Heart right ventricle (tissue), 16 donors: ENCODE measurements around the gene PIK3R2. TPM values are rescaled to one million over a fixed set of nuclear protein-coding genes. Genes with fewer than 3 reads are reported as not detected.

Experiments used
- ATAC-seq, 8 donors: fragments of 200-7000 bp; cut with Tn5 transposase; one replicate each; pipeline ENCODE4 v1.9.1; 2020; ENCODE audit warnings: mild to moderate bottlenecking in 8 of 8, moderate library complexity in 8 of 8, moderate number of reproducible peaks in 1 of 8
- DNase-seq, 2 donors: peaks; one replicate each; pipeline ENCODE4 v3.0.0-alpha.2; 2020
- H3K27ac ChIP-seq, 10 donors: fragments of 200-600 bp; sonication (generic) in 2 of 10; one replicate each; pipeline versions ENCODE4 v1.5.0 to v1.8.0; 2020 to 2022; ENCODE audit warnings: mild to moderate bottlenecking in 3 of 10
- H3K27me3 ChIP-seq, 7 donors: fragments of 200-600 bp; one replicate each; pipeline ENCODE4 v1.8.0; 2021 to 2022; ENCODE audit warnings: mild to moderate bottlenecking in 2 of 7
- H3K36me3 ChIP-seq, 9 donors: fragments of 200-600 bp; sonication (generic) in 1 of 9; one replicate each; pipeline versions ENCODE4 v1.5.0 to v1.8.0; 2020 to 2022; ENCODE audit warnings: mild to moderate bottlenecking in 2 of 9
- H3K4me1 ChIP-seq, 9 donors: fragments of 200-600 bp; sonication (generic) in 1 of 9; one replicate each; pipeline versions ENCODE4 v1.5.0 to v1.8.0; 2020 to 2022; ENCODE audit warnings: mild to moderate bottlenecking in 4 of 9
- H3K4me3 ChIP-seq, 10 donors: fragments of 200-600 bp; sonication (generic) in 2 of 10; one replicate each; pipeline versions ENCODE4 v1.5.0 to v1.8.0; 2020 to 2022; ENCODE audit warnings: mild to moderate bottlenecking in 7 of 10, moderate library complexity in 2 of 10
- H3K9me3 ChIP-seq, 11 donors: fragments of 200-600 bp in 10 of 11; sonication (generic) in 2 of 11; one replicate each; pipeline versions ENCODE4 v1.5.0 to v1.8.0; 2013 to 2022; ENCODE audit warnings: mild to moderate bottlenecking in 2 of 11, control low read depth in 1 of 11, moderate library complexity in 1 of 11
- CTCF ChIP-seq, 9 donors: fragments of 200-600 bp; sonication (generic) in 2 of 9; IDR thresholded peaks; one replicate each; pipeline versions ENCODE4 v1.5.0 to v1.8.0; 2021 to 2022; ENCODE audit warnings: antibody characterized with exemption in 9 of 9, mild to moderate bottlenecking in 5 of 9, moderate library complexity in 1 of 9
- WGBS, 2 donors: extraction: QIAGEN DNeasy Blood & Tissue Kit; methylation state at CpG; one replicate each; pipeline ENCODE4 v1.1.7; 2013; ENCODE audit warnings: inconsistent platforms in 1 of 2; 5-methylcytosine and 5-hydroxymethylcytosine counted together
- intact Hi-C, 10 donors: fragments of 100-400 bp; cut with DNase I; formaldehyde crosslinking; loops; one replicate each; pipeline versions ENCODE4 v1.11.1 to v1.14.2; 2022
- polyA plus RNA-seq, 2 donors: library from polyadenylated mRNA; stranded (reverse); fragments of 200-250 nt; gene quantifications; one replicate each; pipeline ENCODE4 v1.2.3, GENCODE V29; 2013
- total RNA-seq, 10 donors: library from RNA; stranded (reverse); fragmentation: NEBNext Ultra II Directional in 3 of 10; extraction: Animal tissue kit (Norgen Biotek cat#: 25700) in 3 of 10; gene quantifications; one replicate each; pipeline versions ENCODE4 v1.2.1 to v1.2.4, GENCODE V29; 2021 to 2023
- donor health status: Arrhythmogenic right ventricular cardiomyopathy.
- donor health status: ischemic (EF 13 %, LVEDD 7.1; RV severe dilation, severe dysfunction).
- donor health status: healthy with polysubstance abuse.
- donor health status: DM: no; HTN: yes; CAD: no.
- donor health status: DM: no; HTN: no; CAD: no.
- donor health status: ischemic (EF 25% LVEDD 6.9; RV normal size, moderate dysfunction).
- donor health status: ischemic (EF 25% LVEDD 5.7; RV mildly dilated, moderate dysfunction).
- donor health status: healthy.
- donor health status: DM: yes; HTN: yes; CAD: no.
- donor health status: Ischemic cardiomyopathy.
- donor health status: ischemic (EF 35%, LVEDD 5.7; RV mildly dilated, moderate dysfunction).
- donor health status: nonischemic (EF 11% LVEDD 7.7; RV severe dilation, severe dysfunction).
- donor health status: DM: yes; HTN: yes; CAD: no.
- donor health status: PGD.
- donor health status: ischemic (EF 29% LVEDD 5.4; RV normal size, mild dysfunction).
- donor health status: nonischemic (EF 23%, LVEDD 6.1; RV moderate dilation, normal function).

Gene PIK3R2
- total and polyA plus RNA-seq, 12 donors, result 2.3 to 29.1 (median 21.7) TPM

DNA sequence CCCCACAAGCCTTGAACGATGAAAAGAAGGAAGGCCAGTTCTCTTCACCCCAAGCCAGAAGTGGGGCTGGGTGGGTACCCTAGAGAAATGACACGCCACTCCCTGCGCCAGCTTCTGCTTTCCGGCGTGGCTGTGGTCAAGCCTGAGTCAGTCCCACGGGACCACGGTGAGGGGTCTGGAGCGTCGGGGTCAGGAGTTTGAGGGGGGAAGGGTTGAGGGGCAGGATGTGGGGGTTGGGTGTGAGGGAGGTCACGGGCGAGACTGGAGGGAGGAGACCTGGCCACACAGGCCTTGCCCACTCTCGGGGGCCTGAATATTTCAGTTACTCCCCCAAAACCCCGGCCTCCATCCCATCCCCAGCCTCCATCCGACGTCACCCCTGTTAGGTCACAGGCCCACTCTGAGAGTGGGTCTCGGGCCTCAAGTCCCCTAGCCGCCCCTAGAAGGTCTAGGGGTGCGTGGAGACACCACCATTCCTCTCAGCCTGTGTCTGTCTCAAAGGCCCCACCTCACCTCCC, 20.1 kb downstream of the PIK3R2 start:
- H3K9me3 ChIP-seq, result no peaks in the 10 kb centered on the region
- whole genome bisulfite sequencing, 2 donors, result 49 to 58% methylated on average over 18 of the region's 18 CpGs
- H3K4me3 ChIP-seq, result peak overlapping the region in 9 of 10 donors; percentile 52 to 91 (median 72)
- no peaks in the 10 kb centered on the region for H3K27me3 ChIP-seq
- no peak for TF ChIP-seq CTCF (IDR thresholded peaks at IDR 0.05)
- ATAC-seq, result peak; percentile 23 to 52 (median 32)
- peak overlapping the region in 9 of 10 donors; percentile 5 to 96 (median 66) for H3K27ac ChIP-seq
- peaks cover 0 to 46% (median 5%) of the 10 kb centered on the region in 9 donors for H3K36me3 ChIP-seq
- no peak for DNase-seq
- intact Hi-C loops, result no loop called here
- peaks cover 0 to 86% (median 19%) of the 10 kb centered on the region in 9 donors for H3K4me1 ChIP-seq

DNA sequence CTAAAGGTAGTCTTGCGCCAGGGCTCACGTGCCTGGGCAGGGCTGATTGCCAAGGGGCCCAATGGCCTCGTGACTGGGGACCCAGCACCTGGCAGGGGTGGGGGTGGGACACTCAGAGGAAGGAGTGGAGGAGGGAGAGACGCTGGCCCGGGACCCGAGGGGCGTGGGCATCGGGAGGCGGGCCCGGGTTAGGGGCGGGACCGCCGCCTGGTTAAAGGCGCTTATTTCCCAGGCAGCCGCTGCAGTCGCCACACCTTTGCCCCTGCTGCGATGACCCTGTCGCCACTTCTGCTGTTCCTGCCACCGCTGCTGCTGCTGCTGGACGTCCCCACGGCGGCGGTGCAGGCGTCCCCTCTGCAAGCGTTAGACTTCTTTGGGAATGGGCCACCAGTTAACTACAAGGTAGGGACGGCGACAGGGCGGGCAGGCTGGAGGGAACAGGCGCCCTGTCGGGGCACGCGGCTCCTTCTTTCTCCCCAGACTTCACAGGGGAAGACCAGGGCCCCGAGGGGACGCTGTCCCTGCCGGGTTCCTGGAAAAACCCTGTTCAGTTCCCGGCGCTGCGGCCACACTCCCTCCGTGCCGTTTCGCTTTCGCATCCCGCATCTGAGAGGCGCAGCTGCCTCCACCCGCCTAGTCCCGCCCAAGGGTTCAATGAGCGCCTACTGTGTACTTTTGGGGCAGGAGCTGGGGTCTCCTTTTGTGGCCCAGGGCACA, 20.8 kb downstream of the PIK3R2 start, which contains the start of gene IFI30:
TSS of gene IFI30 (plus strand) at position 242 of the 717 bp plus-strand sequence. CDS start at position 271, 29 bp downstream.
- peaks cover 0 to 87% (median 19%) of the 10 kb centered on the region in 9 donors for H3K4me1 ChIP-seq

DNA sequence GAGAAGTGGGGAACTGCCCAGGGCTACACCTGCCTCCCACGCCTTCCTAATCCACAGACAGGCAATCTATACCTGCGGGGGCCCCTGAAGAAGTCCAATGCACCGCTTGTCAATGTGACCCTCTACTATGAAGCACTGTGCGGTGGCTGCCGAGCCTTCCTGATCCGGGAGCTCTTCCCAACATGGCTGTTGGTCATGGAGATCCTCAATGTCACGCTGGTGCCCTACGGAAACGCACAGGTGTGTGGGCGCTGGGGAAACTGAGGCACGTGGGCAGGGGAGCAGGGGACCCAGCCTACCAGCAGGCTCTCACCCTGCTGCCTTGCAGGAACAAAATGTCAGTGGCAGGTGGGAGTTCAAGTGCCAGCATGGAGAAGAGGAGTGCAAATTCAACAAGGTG, 22.0 kb downstream of the PIK3R2 start:
- Histone ChIP-seq H3K36me3 (peaks cover 0 to 43% (median 0%) of the 10 kb centered on the region in 9 donors), H3K27me3 (no peaks in the 10 kb centered on the region), H3K9me3 (no peaks in the 10 kb centered on the region), H3K4me3 (peak overlapping the region in 5 of 10 donors; percentile 65 to 91 (median 76)), H3K4me1 (peaks cover 0 to 89% (median 19%) of the 10 kb centered on the region in 9 donors), H3K27ac (peak overlapping the region in 1 of 10 donors; percentile 96)
- 86 to 92% methylated on average over 11 of the region's 11 CpGs for WGBS, 2 donors
- TF ChIP-seq CTCF (IDR thresholded peaks at IDR 0.05), result no peak
- intact Hi-C loops, result no loop called here
- DNase-seq (no peak), ATAC-seq (no peak)

More for the DNA sequence above, 20.8 kb downstream of the PIK3R2 start, which contains the start of gene IFI30:
- Histone ChIP-seq H3K36me3 (peaks cover 0 to 49% (median 4%) of the 10 kb centered on the region in 9 donors), H3K27ac (peak within 1 kb of the TSS in 9 of 10 donors; percentile 5 to 96 (median 66)), H3K4me3 (peak within 1 kb of the TSS; percentile 47 to 91 (median 68)), H3K27me3 (no peaks in the 10 kb centered on the region), H3K9me3 (no peaks in the 10 kb centered on the region)
- ATAC-seq (peak; percentile 63 to 83 (median 77)), DNase-seq (peak; percentile 65 to 75)
- intact Hi-C loops, result no loop called here
- no peak for TF ChIP-seq CTCF (IDR thresholded peaks at IDR 0.05)
- 0 to 1% methylated on average over 45 to 47 of the region's 47 CpGs for WGBS, 2 donors

- Histone ChIP-seq H3K27me3 (no peaks in the 10 kb centered on the region), H3K36me3 (peaks cover 0 to 43% (median 0%) of the 10 kb centered on the region in 9 donors), H3K27ac (peak overlapping the region in 1 of 10 donors; percentile 96), H3K4me3 (peak overlapping the region in 1 of 10 donors; percentile 91), H3K9me3 (no peaks in the 10 kb centered on the region), H3K4me1 (peaks cover 0 to 83% (median 19%) of the 10 kb centered on the region in 9 donors)
- no peak for TF ChIP-seq CTCF (IDR thresholded peaks at IDR 0.05)
- intact Hi-C loops, result no loop called here
- DNase-seq (no peak), ATAC-seq (no peak)
- WGBS, 2 donors, result 83 to 85% methylated on average over 19 of the region's 19 CpGs
Observed at GRCh38 chr19:18176367-18177310, 23.7 kb downstream of the PIK3R2 start.
